ENCODE data around the gene DNAH6.
A peak's percentile ranks its signal among the peaks of the same experiment; 100 is the strongest.
"Not testable (repeated sequence)": the region's sequence is repeated elsewhere in the genome, so short reads cannot be mapped to it uniquely, and the experiment has no call there.

DNAH6 gene

DNA sequence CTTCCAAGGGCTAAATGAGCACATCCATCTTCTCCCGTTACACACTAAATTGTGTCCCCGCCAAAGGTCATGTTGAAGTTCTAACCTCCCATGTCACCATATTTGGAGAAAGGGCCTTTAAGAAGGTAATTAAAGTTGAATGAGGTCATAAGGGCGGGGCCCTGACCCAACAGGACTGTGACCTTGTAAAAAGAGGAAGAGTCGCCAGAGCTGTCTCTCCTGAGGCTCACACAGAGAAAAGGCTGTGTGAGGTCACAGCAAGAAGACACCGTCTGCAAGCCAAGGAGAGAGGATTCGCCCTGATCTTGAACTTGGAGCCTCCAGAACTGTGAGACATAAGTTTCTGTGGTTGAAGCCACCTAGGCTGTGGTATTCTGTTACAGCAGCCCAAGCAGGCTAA is 340.5 kb downstream of the DNAH6 start:
- peaks cover 50% of the 10 kb centered on the region for H3K36me3 Mint-ChIP-seq (ENCODE audit: low read depth)
- H3K27me3 Mint-ChIP-seq (ENCODE audit: low read depth): no peaks in the 10 kb centered on the region
- peaks cover 15% of the 10 kb centered on the region for H3K9me3 Mint-ChIP-seq
- H3K27ac Mint-ChIP-seq: peak overlapping the region; percentile 88
- H3K4me3 Mint-ChIP-seq: peak overlapping the region; percentile 66
- H3K4me1 Mint-ChIP-seq (ENCODE audit: low read depth): peaks cover 81% of the 10 kb centered on the region

- H3K27ac Mint-ChIP-seq: peak overlapping the region; percentile 88
- no peak overlapping the region for H3K4me3 Mint-ChIP-seq
- H3K4me1 Mint-ChIP-seq (ENCODE audit: low read depth): peaks cover 83% of the 10 kb centered on the region
Measured at GRCh38 chr2:84857566-84857965, 341.3 kb downstream of the DNAH6 start.

GRCh38 chr2:84858123-84858522 is 341.8 kb downstream of the DNAH6 start:
- Mint-ChIP-seq H3K36me3 (ENCODE audit: low read depth) (peaks cover 44% of the 10 kb centered on the region), H3K4me1 (ENCODE audit: low read depth) (peaks cover 85% of the 10 kb centered on the region), H3K27me3 (ENCODE audit: low read depth) (no peaks in the 10 kb centered on the region), H3K27ac (peak overlapping the region; percentile 88), H3K9me3 (peaks cover 3% of the 10 kb centered on the region), H3K4me3 (no peak overlapping the region)

More at GRCh38 chr2:84857566-84857965, 341.3 kb downstream of the DNAH6 start:
- Mint-ChIP-seq H3K27me3 (ENCODE audit: low read depth) (no peaks in the 10 kb centered on the region), H3K9me3 (peaks cover 9% of the 10 kb centered on the region), H3K36me3 (ENCODE audit: low read depth) (peaks cover 47% of the 10 kb centered on the region)

- H3K36me3 Mint-ChIP-seq (ENCODE audit: low read depth): peaks cover 41% of the 10 kb centered on the region
- H3K4me3 Mint-ChIP-seq: peak overlapping the region; percentile 70
- H3K9me3 Mint-ChIP-seq: no peaks in the 10 kb centered on the region
- no peaks in the 10 kb centered on the region for H3K27me3 Mint-ChIP-seq (ENCODE audit: low read depth)
- peak overlapping the region; percentile 86 for H3K27ac Mint-ChIP-seq
- peaks cover 84% of the 10 kb centered on the region for H3K4me1 Mint-ChIP-seq (ENCODE audit: low read depth)
Measured at GRCh38 chr2:84858937-84859336, 342.6 kb downstream of the DNAH6 start.

DNA sequence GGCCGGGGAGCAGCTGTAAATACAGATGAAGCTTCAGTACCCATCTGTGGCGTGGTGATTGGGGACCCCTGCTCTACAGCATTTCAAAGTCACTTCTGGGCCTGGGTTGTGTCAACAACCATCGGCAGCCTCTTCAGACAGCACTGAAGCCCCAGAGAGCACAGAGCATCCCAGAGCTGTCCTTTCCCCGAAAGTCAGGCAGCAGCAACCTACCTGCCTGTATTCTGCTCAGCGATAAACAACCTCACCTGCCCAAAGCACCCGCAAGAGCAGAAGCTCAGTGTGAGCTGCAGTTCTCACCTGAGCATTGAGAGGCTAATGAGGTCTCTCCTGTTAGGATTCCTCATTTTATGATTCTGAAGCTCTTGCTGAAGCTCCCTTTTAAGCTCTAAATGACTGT is 345.2 kb downstream of the DNAH6 start:
- Mint-ChIP-seq H3K9me3 (no peaks in the 10 kb centered on the region), H3K4me3 (no peak overlapping the region), H3K4me1 (ENCODE audit: low read depth) (peaks cover 84% of the 10 kb centered on the region), H3K27ac (peak overlapping the region; percentile 56), H3K36me3 (ENCODE audit: low read depth) (peaks cover 37% of the 10 kb centered on the region), H3K27me3 (ENCODE audit: low read depth) (no peaks in the 10 kb centered on the region)

- no peaks in the 10 kb centered on the region for H3K9me3 Mint-ChIP-seq
- peaks cover 84% of the 10 kb centered on the region for H3K4me1 Mint-ChIP-seq (ENCODE audit: low read depth)
- no peaks in the 10 kb centered on the region for H3K27me3 Mint-ChIP-seq (ENCODE audit: low read depth)
- H3K36me3 Mint-ChIP-seq (ENCODE audit: low read depth): peaks cover 35% of the 10 kb centered on the region
- peak overlapping the region; percentile 36 for H3K27ac Mint-ChIP-seq
- H3K4me3 Mint-ChIP-seq: no peak overlapping the region
Measured at GRCh38 chr2:84862006-84862405, 345.7 kb downstream of the DNAH6 start.

DNA sequence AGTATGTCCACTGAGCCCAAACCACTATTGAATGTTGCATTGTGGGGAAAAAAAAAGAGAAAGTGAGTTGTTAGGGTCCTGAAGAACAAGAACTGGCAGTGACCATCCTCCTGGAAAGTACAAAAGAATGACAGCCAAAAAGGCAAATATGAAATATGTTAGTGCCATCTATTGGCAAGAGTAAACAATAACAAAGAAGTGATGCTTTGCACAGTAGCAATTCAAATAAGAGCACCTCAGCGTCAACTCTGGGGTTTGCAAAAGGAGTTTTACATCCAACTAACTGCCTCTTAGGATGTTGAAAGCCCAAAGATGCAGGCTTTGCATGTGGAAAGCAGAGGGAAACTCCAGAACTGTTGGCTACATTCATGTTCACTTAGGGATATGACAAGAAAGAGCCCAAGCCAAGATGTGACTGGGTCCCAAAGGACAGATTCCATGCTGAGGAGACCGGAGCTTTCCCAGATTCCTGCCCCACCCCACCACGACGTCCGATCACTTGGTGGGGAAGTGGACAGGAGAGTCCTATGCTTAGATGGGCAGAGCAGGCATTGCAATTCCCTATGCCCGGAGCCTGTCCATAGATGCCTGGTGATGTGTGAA is 349.0 kb downstream of the DNAH6 start:
- peak overlapping the region; percentile 1 for H3K4me3 Mint-ChIP-seq
- H3K27me3 Mint-ChIP-seq (ENCODE audit: low read depth): no peaks in the 10 kb centered on the region
- peaks cover 59% of the 10 kb centered on the region for H3K4me1 Mint-ChIP-seq (ENCODE audit: low read depth)
- peaks cover 31% of the 10 kb centered on the region for H3K36me3 Mint-ChIP-seq (ENCODE audit: low read depth)
- no peaks in the 10 kb centered on the region for H3K9me3 Mint-ChIP-seq
- no peak overlapping the region for H3K27ac Mint-ChIP-seq

DNA sequence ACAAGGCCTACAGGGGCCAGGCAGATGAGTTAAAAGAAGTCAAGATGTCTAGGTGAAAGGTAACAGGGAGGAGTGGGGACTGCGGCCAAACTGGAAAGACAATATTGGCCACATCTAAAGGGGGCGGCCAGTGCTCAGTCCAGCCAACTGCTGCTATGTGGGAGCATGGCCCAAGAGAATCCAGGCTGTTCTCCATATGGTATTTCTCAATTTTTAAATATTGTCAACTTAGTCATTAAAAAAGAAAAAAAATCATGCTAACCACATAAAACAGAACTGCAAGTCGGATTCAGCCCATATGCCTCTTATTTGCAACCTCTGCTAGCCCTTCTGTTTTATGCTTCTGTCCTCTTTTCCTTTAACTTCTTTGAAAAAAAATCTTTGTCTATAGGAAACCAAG is 349.8 kb downstream of the DNAH6 start:
- no peaks in the 10 kb centered on the region for H3K9me3 Mint-ChIP-seq
- no peak overlapping the region for H3K4me3 Mint-ChIP-seq
- H3K4me1 Mint-ChIP-seq (ENCODE audit: low read depth): peaks cover 60% of the 10 kb centered on the region
- peaks cover 34% of the 10 kb centered on the region for H3K36me3 Mint-ChIP-seq (ENCODE audit: low read depth)
- no peaks in the 10 kb centered on the region for H3K27me3 Mint-ChIP-seq (ENCODE audit: low read depth)
- no peak overlapping the region for H3K27ac Mint-ChIP-seq

- not testable (repeated sequence) for H3K27ac Mint-ChIP-seq; H3K27me3 Mint-ChIP-seq (ENCODE audit: low read depth)
Measured at GRCh38 chr2:84868327-84868726, 352.0 kb downstream of the DNAH6 start.

More at GRCh38 chr2:84868327-84868726, 352.0 kb downstream of the DNAH6 start:
- H3K4me3 Mint-ChIP-seq, H3K9me3 Mint-ChIP-seq: not testable (repeated sequence)
- Mint-ChIP-seq H3K36me3 (ENCODE audit: low read depth) (peaks cover 27% of the 10 kb centered on the region), H3K4me1 (ENCODE audit: low read depth) (peaks cover 49% of the 10 kb centered on the region)

Data from T-helper 1 cell treated with Interleukin-12 subunit alpha and Interleukin-12 subunit beta and Interleukin-4 antibody, amounts not matched to agents 30 μg/mL and 1 μg/mL, for 36 hours (primary cell).